NCI-H2107 treated with DMSO at 0.1 percent for 48 hours (cell line): ENCODE measurements around the gene FUT7.

Experiments
- DNase-seq: peaks from one replicate; lab custom pipeline; 2025; ENCODE audit not compliant: unreplicated experiment; lab: John Stamatoyannopoulos, UW

The FUT7 gene

GRCh38 chr9:136985027-136985602, 46.8 kb downstream of the FUT7 start:
- no peak for DNase-seq

GRCh38 chr9:136984464-136985026, 47.3 kb downstream of the FUT7 start:
- DNase-seq, result no peak

- DNase-seq, result no peak
Measured at GRCh38 chr9:136983656-136984314, 48.1 kb downstream of the FUT7 start.

GRCh38 chr9:136983167-136983566, 48.7 kb downstream of the FUT7 start:
- no peak for DNase-seq

GRCh38 chr9:136982232-136983051, 49.4 kb downstream of the FUT7 start, which contains the start of gene LCNL1:
Gene LCNL1 (plus strand): TSS chr9:136982993. CDS start chr9:136983587, 594 bp downstream.
- no peak for DNase-seq

- DNase-seq, result no peak
Measured at GRCh38 chr9:136981588-136982231, 50.2 kb downstream of the FUT7 start.

- no peak for DNase-seq
Measured at GRCh38 chr9:136980669-136981478, 51.0 kb downstream of the FUT7 start.
